ENCODE measurements around the gene SIM1.

The SIM1 gene

GRCh38 chr6:100347901-100348550, 116.7 kb downstream of the SIM1 start:
- no peaks in the 10 kb centered on the region for H3K27me3 ChIP-seq (ENCODE audit: control insufficient read depth, insufficient read depth, low read length)
- H3K36me3 ChIP-seq (ENCODE audit: control insufficient read depth, insufficient read depth, low read length) = no peaks in the 10 kb centered on the region
- H3K4me1 ChIP-seq (ENCODE audit: control insufficient read depth, insufficient read depth, low read length) = no peaks in the 10 kb centered on the region
- no peak overlapping the region for H3K9ac ChIP-seq (ENCODE audit: low read length)
- no peaks in the 10 kb centered on the region for H3K9me3 ChIP-seq (ENCODE audit: control insufficient read depth, low read length)
- no peak overlapping the region for H3K4me3 ChIP-seq (ENCODE audit: low read length)

GRCh38 chr6:100346828-100347227, 117.9 kb downstream of the SIM1 start:
- Histone ChIP-seq H3K9me3 (ENCODE audit: control insufficient read depth, low read length) (no peaks in the 10 kb centered on the region), H3K4me3 (ENCODE audit: low read length) (no peak overlapping the region), H3K36me3 (ENCODE audit: control insufficient read depth, insufficient read depth, low read length) (no peaks in the 10 kb centered on the region), H3K27me3 (ENCODE audit: control insufficient read depth, insufficient read depth, low read length) (no peaks in the 10 kb centered on the region), H3K9ac (ENCODE audit: low read length) (no peak overlapping the region), H3K4me1 (ENCODE audit: control insufficient read depth, insufficient read depth, low read length) (no peaks in the 10 kb centered on the region)

- H3K36me3 ChIP-seq (ENCODE audit: control insufficient read depth, insufficient read depth, low read length) = no peaks in the 10 kb centered on the region
- no peak overlapping the region for H3K9ac ChIP-seq (ENCODE audit: low read length)
- H3K9me3 ChIP-seq (ENCODE audit: control insufficient read depth, low read length) = no peaks in the 10 kb centered on the region
- H3K4me3 ChIP-seq (ENCODE audit: low read length) = no peak overlapping the region
- no peaks in the 10 kb centered on the region for H3K27me3 ChIP-seq (ENCODE audit: control insufficient read depth, insufficient read depth, low read length)
- no peaks in the 10 kb centered on the region for H3K4me1 ChIP-seq (ENCODE audit: control insufficient read depth, insufficient read depth, low read length)
These were observed 118.5 kb downstream of the SIM1 start for GRCh38 chr6:100346203-100346602.

GRCh38 chr6:100344761-100345160, 120.0 kb downstream of the SIM1 start:
- Histone ChIP-seq H3K36me3 (ENCODE audit: control insufficient read depth, insufficient read depth, low read length) (no peaks in the 10 kb centered on the region), H3K4me3 (ENCODE audit: low read length) (no peak overlapping the region), H3K9ac (ENCODE audit: low read length) (no peak overlapping the region), H3K4me1 (ENCODE audit: control insufficient read depth, insufficient read depth, low read length) (no peaks in the 10 kb centered on the region), H3K9me3 (ENCODE audit: control insufficient read depth, low read length) (no peaks in the 10 kb centered on the region), H3K27me3 (ENCODE audit: control insufficient read depth, insufficient read depth, low read length) (no peaks in the 10 kb centered on the region)

- Histone ChIP-seq H3K9me3 (ENCODE audit: control insufficient read depth, low read length) (no peaks in the 10 kb centered on the region), H3K4me1 (ENCODE audit: control insufficient read depth, insufficient read depth, low read length) (no peaks in the 10 kb centered on the region), H3K36me3 (ENCODE audit: control insufficient read depth, insufficient read depth, low read length) (no peaks in the 10 kb centered on the region), H3K9ac (ENCODE audit: low read length) (no peak overlapping the region), H3K4me3 (ENCODE audit: low read length) (no peak overlapping the region), H3K27me3 (ENCODE audit: control insufficient read depth, insufficient read depth, low read length) (no peaks in the 10 kb centered on the region)
These were observed 120.4 kb downstream of the SIM1 start for GRCh38 chr6:100344321-100344720.

- no peak overlapping the region for H3K9ac ChIP-seq (ENCODE audit: low read length)
- H3K4me1 ChIP-seq (ENCODE audit: control insufficient read depth, insufficient read depth, low read length) = no peaks in the 10 kb centered on the region
- H3K4me3 ChIP-seq (ENCODE audit: low read length) = no peak overlapping the region
- no peaks in the 10 kb centered on the region for H3K9me3 ChIP-seq (ENCODE audit: control insufficient read depth, low read length)
- no peaks in the 10 kb centered on the region for H3K27me3 ChIP-seq (ENCODE audit: control insufficient read depth, insufficient read depth, low read length)
- no peaks in the 10 kb centered on the region for H3K36me3 ChIP-seq (ENCODE audit: control insufficient read depth, insufficient read depth, low read length)
These were observed 121.2 kb downstream of the SIM1 start for GRCh38 chr6:100343316-100344077.

- no peak overlapping the region for H3K4me3 ChIP-seq (ENCODE audit: low read length)
- H3K9me3 ChIP-seq (ENCODE audit: control insufficient read depth, low read length) = no peaks in the 10 kb centered on the region
- no peak overlapping the region for H3K9ac ChIP-seq (ENCODE audit: low read length)
- H3K27me3 ChIP-seq (ENCODE audit: control insufficient read depth, insufficient read depth, low read length) = no peaks in the 10 kb centered on the region
- no peaks in the 10 kb centered on the region for H3K4me1 ChIP-seq (ENCODE audit: control insufficient read depth, insufficient read depth, low read length)
- H3K36me3 ChIP-seq (ENCODE audit: control insufficient read depth, insufficient read depth, low read length) = no peaks in the 10 kb centered on the region
These were observed 121.9 kb downstream of the SIM1 start for GRCh38 chr6:100342830-100343229.

GRCh38 chr6:100339574-100340255, 125.0 kb downstream of the SIM1 start:
- no peaks in the 10 kb centered on the region for H3K36me3 ChIP-seq (ENCODE audit: control insufficient read depth, insufficient read depth, low read length)
- no peak overlapping the region for H3K9ac ChIP-seq (ENCODE audit: low read length)
- H3K4me1 ChIP-seq (ENCODE audit: control insufficient read depth, insufficient read depth, low read length) = no peaks in the 10 kb centered on the region
- no peak overlapping the region for H3K4me3 ChIP-seq (ENCODE audit: low read length)
- H3K27me3 ChIP-seq (ENCODE audit: control insufficient read depth, insufficient read depth, low read length) = no peaks in the 10 kb centered on the region
- no peaks in the 10 kb centered on the region for H3K9me3 ChIP-seq (ENCODE audit: control insufficient read depth, low read length)

GRCh38 chr6:100338090-100338489, 126.6 kb downstream of the SIM1 start:
- no peak overlapping the region for H3K4me3 ChIP-seq (ENCODE audit: low read length)
- no peaks in the 10 kb centered on the region for H3K36me3 ChIP-seq (ENCODE audit: control insufficient read depth, insufficient read depth, low read length)
- no peaks in the 10 kb centered on the region for H3K27me3 ChIP-seq (ENCODE audit: control insufficient read depth, insufficient read depth, low read length)
- H3K9ac ChIP-seq (ENCODE audit: low read length) = no peak overlapping the region
- H3K9me3 ChIP-seq (ENCODE audit: control insufficient read depth, low read length) = no peaks in the 10 kb centered on the region
- H3K4me1 ChIP-seq (ENCODE audit: control insufficient read depth, insufficient read depth, low read length) = no peaks in the 10 kb centered on the region

- no peaks in the 10 kb centered on the region for H3K27me3 ChIP-seq (ENCODE audit: control insufficient read depth, insufficient read depth, low read length)
- H3K9ac ChIP-seq (ENCODE audit: low read length) = no peak overlapping the region
- H3K4me1 ChIP-seq (ENCODE audit: control insufficient read depth, insufficient read depth, low read length) = no peaks in the 10 kb centered on the region
- no peaks in the 10 kb centered on the region for H3K9me3 ChIP-seq (ENCODE audit: control insufficient read depth, low read length)
- H3K36me3 ChIP-seq (ENCODE audit: control insufficient read depth, insufficient read depth, low read length) = no peaks in the 10 kb centered on the region
- no peak overlapping the region for H3K4me3 ChIP-seq (ENCODE audit: low read length)
These were observed 127.8 kb downstream of the SIM1 start for GRCh38 chr6:100336876-100337275.

GRCh38 chr6:100335991-100336390, 128.7 kb downstream of the SIM1 start:
- Histone ChIP-seq H3K9ac (ENCODE audit: low read length) (no peak overlapping the region), H3K27me3 (ENCODE audit: control insufficient read depth, insufficient read depth, low read length) (no peaks in the 10 kb centered on the region), H3K4me3 (ENCODE audit: low read length) (no peak overlapping the region), H3K36me3 (ENCODE audit: control insufficient read depth, insufficient read depth, low read length) (no peaks in the 10 kb centered on the region), H3K9me3 (ENCODE audit: control insufficient read depth, low read length) (no peaks in the 10 kb centered on the region), H3K4me1 (ENCODE audit: control insufficient read depth, insufficient read depth, low read length) (no peaks in the 10 kb centered on the region)

All from mucosa of stomach (tissue), 1 donor.